Measurements from ENCODE around the gene CGNL1. TPM values are rescaled to one million over a fixed set of nuclear protein-coding genes. Genes with fewer than 3 reads are reported as not detected.

CGNL1 gene
- total RNA-seq, 1 experiment from 2014 or later: 3.3 TPM

- Mint-ChIP-seq H3K27ac (ENCODE audit: unreplicated experiment) (no peak overlapping the region), H3K27me3 (ENCODE audit: unreplicated experiment) (no peaks in the 10 kb centered on the region), H3K4me1 (ENCODE audit: low read depth, unreplicated experiment) (peaks cover 12% of the 10 kb centered on the region), H3K4me3 (ENCODE audit: low read depth, unreplicated experiment) (no peak overlapping the region), H3K9me3 (ENCODE audit: low read depth, unreplicated experiment) (no peaks in the 10 kb centered on the region), H3K36me3 (ENCODE audit: insufficient read depth, unreplicated experiment) (peaks cover 5% of the 10 kb centered on the region)
- DNase-seq: no peak
- CTCF ChIA-PET: interaction anchor here (0.7 to 8.0 kb wide), 2 partner anchors 184 to 195 kb away, joined by 3 to 239 read pairs; no protein-coding TSS in a partner anchor
- no TSS peak for BruUV-seq (replicated peaks)
- intact Hi-C loops (cut with micrococcal nuclease; ENCODE audit: unreplicated experiment): no loop called here
- TF ChIP-seq CTCF (IDR thresholded peaks at IDR 0.05; ENCODE audit: unreplicated experiment): no peak
Measured at GRCh38 chr15:57344282-57344681, 32.0 kb upstream of the CGNL1 start.

DNA sequence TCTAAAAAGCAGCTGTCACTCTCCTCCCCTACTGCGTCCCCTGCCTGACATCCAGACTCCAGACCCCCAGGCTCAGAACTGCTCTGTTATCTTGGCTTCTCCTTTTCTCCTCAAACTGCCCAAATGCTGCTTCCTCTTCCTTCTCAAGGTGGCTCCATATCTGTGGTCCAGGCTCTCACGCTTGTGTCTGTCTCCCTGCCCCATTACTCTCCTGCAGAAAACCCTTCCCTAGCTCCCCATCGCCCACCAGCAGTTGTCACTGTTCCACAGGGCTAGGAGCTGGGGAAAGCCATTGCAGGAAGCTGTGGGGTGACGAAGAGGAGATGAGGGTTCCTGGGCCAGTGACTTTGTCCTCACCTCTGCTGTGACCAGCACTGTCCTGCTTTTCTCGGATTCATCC lies 30.7 kb upstream of the CGNL1 start:
- TF ChIP-seq CTCF (IDR thresholded peaks at IDR 0.05; ENCODE audit: unreplicated experiment): no peak
- intact Hi-C loops (cut with micrococcal nuclease; ENCODE audit: unreplicated experiment): no loop called here
- Mint-ChIP-seq H3K36me3 (ENCODE audit: insufficient read depth, unreplicated experiment) (peaks cover 5% of the 10 kb centered on the region), H3K4me3 (ENCODE audit: low read depth, unreplicated experiment) (no peak overlapping the region), H3K4me1 (ENCODE audit: low read depth, unreplicated experiment) (peaks cover 12% of the 10 kb centered on the region), H3K27ac (ENCODE audit: unreplicated experiment) (no peak overlapping the region), H3K9me3 (ENCODE audit: low read depth, unreplicated experiment) (no peaks in the 10 kb centered on the region), H3K27me3 (ENCODE audit: unreplicated experiment) (no peaks in the 10 kb centered on the region)
- no TSS peak for BruUV-seq (replicated peaks)
- CTCF ChIA-PET: interaction anchor here (0.6 to 8.0 kb wide), 8 partner anchors 116 to 200 kb away, joined by 3 to 239 read pairs (median 4); no protein-coding TSS in a partner anchor
- DNase-seq: peak; percentile 42

GRCh38 chr15:57348081-57348480 lies 28.2 kb upstream of the CGNL1 start:
- TF ChIP-seq CTCF (IDR thresholded peaks at IDR 0.05; ENCODE audit: unreplicated experiment): no peak
- H3K36me3 Mint-ChIP-seq (ENCODE audit: insufficient read depth, unreplicated experiment): peaks cover 10% of the 10 kb centered on the region
- H3K4me1 Mint-ChIP-seq (ENCODE audit: low read depth, unreplicated experiment): peaks cover 12% of the 10 kb centered on the region
- CTCF ChIA-PET: interaction anchor here (1.1 kb wide), 1 partner anchor 180 kb away, joined by 3 read pairs; no protein-coding TSS in a partner anchor
- H3K4me3 Mint-ChIP-seq (ENCODE audit: low read depth, unreplicated experiment): no peak overlapping the region
- H3K27ac Mint-ChIP-seq (ENCODE audit: unreplicated experiment): no peak overlapping the region
- DNase-seq: no peak
- peaks cover 10% of the 10 kb centered on the region for H3K27me3 Mint-ChIP-seq (ENCODE audit: unreplicated experiment)
- H3K9me3 Mint-ChIP-seq (ENCODE audit: low read depth, unreplicated experiment): no peaks in the 10 kb centered on the region
- intact Hi-C loops (cut with micrococcal nuclease; ENCODE audit: unreplicated experiment): no loop called here
- no TSS peak for BruUV-seq (replicated peaks)

DNA sequence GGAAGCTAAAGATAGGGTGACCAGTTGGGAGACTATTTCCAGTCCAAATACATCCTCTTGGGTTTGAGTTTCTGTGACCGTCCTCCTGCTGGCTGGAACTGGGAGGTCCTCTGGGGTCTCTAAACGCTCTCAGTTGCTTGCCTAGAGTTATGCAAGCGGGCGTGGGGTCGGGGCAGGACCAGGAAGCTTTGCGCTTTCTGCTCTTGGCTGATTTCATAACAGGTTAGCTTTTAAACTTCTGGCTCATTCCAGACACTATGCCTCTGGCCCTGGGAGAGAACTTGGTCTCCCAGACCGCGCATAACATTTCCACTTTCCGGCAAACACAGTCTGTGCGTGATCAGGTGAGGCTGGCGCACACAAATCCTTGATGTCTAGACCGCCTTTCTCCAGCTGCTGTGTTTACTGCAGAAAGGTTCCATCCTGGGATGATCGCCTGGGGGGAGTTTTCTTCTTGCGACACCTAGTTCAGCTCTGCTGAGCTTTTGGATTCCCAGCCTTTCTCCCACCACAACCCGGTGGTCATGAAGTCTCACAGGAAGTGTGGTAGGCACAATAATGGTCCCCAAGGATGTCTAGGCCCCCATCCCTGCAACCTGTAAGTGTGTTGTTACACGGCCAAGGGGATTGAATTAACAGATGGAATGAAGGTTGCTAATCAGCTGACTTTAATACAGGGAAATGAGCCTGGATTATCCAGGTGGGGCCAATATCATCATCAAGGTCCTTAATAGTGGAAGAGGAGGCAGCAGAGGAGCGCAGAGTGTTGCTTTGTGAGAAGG lies 23.6 kb upstream of the CGNL1 start:
- CTCF ChIA-PET: interaction anchor here (1.2 to 2.0 kb wide), 2 partner anchors 153 to 175 kb away, joined by 4 to 7 read pairs; no protein-coding TSS in a partner anchor
- H3K27me3 Mint-ChIP-seq (ENCODE audit: unreplicated experiment): peaks cover 36% of the 10 kb centered on the region
- no peak for TF ChIP-seq CTCF (IDR thresholded peaks at IDR 0.05; ENCODE audit: unreplicated experiment)
- H3K9me3 Mint-ChIP-seq (ENCODE audit: low read depth, unreplicated experiment): no peaks in the 10 kb centered on the region
- peaks cover 5% of the 10 kb centered on the region for H3K36me3 Mint-ChIP-seq (ENCODE audit: insufficient read depth, unreplicated experiment)
- no TSS peak for BruUV-seq (replicated peaks)
- no peaks in the 10 kb centered on the region for H3K4me1 Mint-ChIP-seq (ENCODE audit: low read depth, unreplicated experiment)
- no peak overlapping the region for H3K4me3 Mint-ChIP-seq (ENCODE audit: low read depth, unreplicated experiment)
- intact Hi-C loops (cut with micrococcal nuclease; ENCODE audit: unreplicated experiment): no loop called here
- DNase-seq: no peak
- H3K27ac Mint-ChIP-seq (ENCODE audit: unreplicated experiment): no peak overlapping the region
